ENCODE measurements around the gene LRG1. TPM values are rescaled to one million over a fixed set of nuclear protein-coding genes. Genes with fewer than 3 reads are reported as not detected.

Gene LRG1
- total and polyA plus RNA-seq, 2 experiments from 2014 or later, result 0.21 to 0.45 TPM

DNA sequence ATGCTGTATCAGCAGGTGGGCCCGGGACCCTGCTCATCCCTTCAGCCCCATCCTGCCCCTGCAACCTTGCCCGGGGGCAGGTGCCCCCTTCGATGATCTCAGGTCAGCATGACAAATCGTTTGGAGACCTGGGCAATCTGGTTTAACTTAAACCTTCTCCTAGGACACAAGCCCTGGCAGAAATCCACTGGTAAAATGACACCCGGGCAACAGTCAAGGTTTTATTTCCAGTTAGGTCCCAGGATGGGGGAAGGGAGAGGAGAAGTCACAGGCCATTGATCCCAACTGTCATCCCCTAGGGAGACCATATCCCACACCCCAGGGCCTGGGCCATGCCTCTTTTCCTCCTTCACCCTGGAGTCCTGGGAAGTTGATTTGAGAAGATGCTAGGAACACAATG is 3.0 kb downstream of the LRG1 start:
- Histone ChIP-seq H3K4me2 (no peak overlapping the region), H3K4me1 (ENCODE audit: insufficient read depth) (no peaks in the 10 kb centered on the region; the same call in 1 of the 2 replicates), H3K4me3 (no peak overlapping the region), H3K9me2 (ENCODE audit: insufficient read depth) (no peaks in the 10 kb centered on the region), H3K27ac (ENCODE audit: low read depth) (no peak overlapping the region), H3F3A (replicated peaks; ENCODE audit: low read depth) (peaks cover 6% of the 10 kb centered on the region; the same call in 1 of the 2 replicates), H3K27me3 (ENCODE audit: insufficient read depth) (peaks cover 17% of the 10 kb centered on the region), H3K36me3 (ENCODE audit: insufficient read depth) (no peaks in the 10 kb centered on the region), H4K20me1 (replicated peaks; ENCODE audit: insufficient read depth) (no peaks in the 10 kb centered on the region; the same call in 1 of the 2 replicates), H3K79me2 (replicated peaks; ENCODE audit: insufficient read depth) (no peaks in the 10 kb centered on the region), H2AFZ (no peak overlapping the region)
- H3K36me3 Mint-ChIP-seq (ENCODE audit: low read depth), result no peaks in the 10 kb centered on the region
- ATAC-seq (no peak), DNase-seq (ENCODE audit: low spot score) (no peak)
- peaks cover 6% of the 10 kb centered on the region; the same call in 1 of the 3 replicates for H3K9me3 Mint-ChIP-seq
- TF ChIP-seq EZH2 (IDR thresholded peaks at IDR 0.05; ENCODE audit: low read depth, unreplicated experiment) (no peak), JUNB (IDR thresholded peaks at IDR 0.05; ENCODE audit: unreplicated experiment) (no peak), ZNF114 (CRISPR knock-in tag; IDR thresholded peaks at IDR 0.05) (no peak), STAT1 (IDR thresholded peaks at IDR 0.05; ENCODE audit: unreplicated experiment) (no peak), REST (IDR thresholded peaks at IDR 0.05; ENCODE audit: unreplicated experiment) (no peak), EZH2phosphoT487 (IDR thresholded peaks at IDR 0.05; ENCODE audit: unreplicated experiment) (no peak), CREB1 (CRISPR knock-in tag; IDR thresholded peaks at IDR 0.05; ENCODE audit: low read depth) (no peak), ZNF331 (CRISPR knock-in tag; IDR thresholded peaks at IDR 0.05; ENCODE audit: low read depth) (no peak), NANOG (IDR thresholded peaks at IDR 0.05; ENCODE audit: borderline replicate concordance) (no peak)
- TF ChIP-seq, protein P1, sequence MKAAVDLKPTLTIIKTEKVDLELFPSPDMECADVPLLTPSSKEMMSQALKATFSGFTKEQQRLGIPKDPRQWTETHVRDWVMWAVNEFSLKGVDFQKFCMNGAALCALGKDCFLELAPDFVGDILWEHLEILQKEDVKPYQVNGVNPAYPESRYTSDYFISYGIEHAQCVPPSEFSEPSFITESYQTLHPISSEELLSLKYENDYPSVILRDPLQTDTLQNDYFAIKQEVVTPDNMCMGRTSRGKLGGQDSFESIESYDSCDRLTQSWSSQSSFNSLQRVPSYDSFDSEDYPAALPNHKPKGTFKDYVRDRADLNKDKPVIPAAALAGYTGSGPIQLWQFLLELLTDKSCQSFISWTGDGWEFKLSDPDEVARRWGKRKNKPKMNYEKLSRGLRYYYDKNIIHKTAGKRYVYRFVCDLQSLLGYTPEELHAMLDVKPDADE (IDR thresholded peaks at IDR 0.05), result no peak
- TF ChIP-seq, protein P2, sequence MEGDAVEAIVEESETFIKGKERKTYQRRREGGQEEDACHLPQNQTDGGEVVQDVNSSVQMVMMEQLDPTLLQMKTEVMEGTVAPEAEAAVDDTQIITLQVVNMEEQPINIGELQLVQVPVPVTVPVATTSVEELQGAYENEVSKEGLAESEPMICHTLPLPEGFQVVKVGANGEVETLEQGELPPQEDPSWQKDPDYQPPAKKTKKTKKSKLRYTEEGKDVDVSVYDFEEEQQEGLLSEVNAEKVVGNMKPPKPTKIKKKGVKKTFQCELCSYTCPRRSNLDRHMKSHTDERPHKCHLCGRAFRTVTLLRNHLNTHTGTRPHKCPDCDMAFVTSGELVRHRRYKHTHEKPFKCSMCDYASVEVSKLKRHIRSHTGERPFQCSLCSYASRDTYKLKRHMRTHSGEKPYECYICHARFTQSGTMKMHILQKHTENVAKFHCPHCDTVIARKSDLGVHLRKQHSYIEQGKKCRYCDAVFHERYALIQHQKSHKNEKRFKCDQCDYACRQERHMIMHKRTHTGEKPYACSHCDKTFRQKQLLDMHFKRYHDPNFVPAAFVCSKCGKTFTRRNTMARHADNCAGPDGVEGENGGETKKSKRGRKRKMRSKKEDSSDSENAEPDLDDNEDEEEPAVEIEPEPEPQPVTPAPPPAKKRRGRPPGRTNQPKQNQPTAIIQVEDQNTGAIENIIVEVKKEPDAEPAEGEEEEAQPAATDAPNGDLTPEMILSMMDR (conservative IDR thresholded peaks at IDR 0.05; ENCODE audit: low read depth in 2 of 2), result no peak
- H3K4me3 Mint-ChIP-seq, result no peak overlapping the region
- H3K4me1 Mint-ChIP-seq, result peaks cover 10% of the 10 kb centered on the region
- H3K27ac Mint-ChIP-seq, result no peak overlapping the region
- H3K27me3 Mint-ChIP-seq (ENCODE audit: insufficient read depth, low read depth, poor library complexity), result peaks cover 17% of the 10 kb centered on the region

All from GM23338 (cell line).